ENCODE data around the gene VPS4A.

GRCh38 chr16:69364088-69364487 lies 52.9 kb downstream of the VPS4A start:
- TF ChIP-seq PBX3 (IDR thresholded peaks at IDR 0.05; ENCODE audit: insufficient replicate concordance, low read depth, low read length) (no peak), YY1 (IDR thresholded peaks at IDR 0.05; ENCODE audit: low read depth, low read length) (no peak), SREBF2 (IDR thresholded peaks at IDR 0.05; ENCODE audit: low read length) (no peak), SPI1 (IDR thresholded peaks at IDR 0.05; ENCODE audit: borderline replicate concordance, insufficient read depth, low read depth, low read length) (no peak), RFX5 (IDR thresholded peaks at IDR 0.05; ENCODE audit: low read depth, low read length) (no peak), POLR2AphosphoS2 (IDR thresholded peaks at IDR 0.05; ENCODE audit: low read depth, low read length) (no peak), ZBTB40 (IDR thresholded peaks at IDR 0.05; ENCODE audit: borderline replicate concordance) (no peak), REST (IDR thresholded peaks at IDR 0.05; ENCODE audit: low read depth, low read length) (no peak), EP300 (IDR thresholded peaks at IDR 0.05; ENCODE audit: borderline replicate concordance in 1 of 2, control insufficient read depth in 1 of 2, low read depth in 2 of 2, low read length in 2 of 2) (no peak), CTCF (IDR thresholded peaks at IDR 0.05 in 2 of 3, conservative IDR thresholded peaks at IDR 0.05 in 1 of 3; ENCODE audit: control insufficient read depth in 2 of 3, extremely low read depth in 1 of 3, insufficient read depth in 1 of 3, low read depth in 3 of 3, low read length in 3 of 3) (no peak), BRCA1 (IDR thresholded peaks at IDR 0.05; ENCODE audit: low read depth, low read length) (no peak), BHLHE40 (IDR thresholded peaks at IDR 0.05; ENCODE audit: borderline replicate concordance in 1 of 2, low read depth in 2 of 2, low read length in 1 of 2) (no peak), E4F1 (IDR thresholded peaks at IDR 0.05; ENCODE audit: borderline replicate concordance, partially characterized antibody) (no peak)

Data from GM12878 (cell line).